CD4-positive, alpha-beta T cell treated with Interleukin-2 at 100 ng/mL for 4 hours (primary cell): ENCODE data around the gene CD164L2.

Source experiments
- DNase-seq: peaks from one replicate; pipeline ENCODE4 v3.0.0-alpha.2; 2020; ENCODE audit warnings: low spot score

The CD164L2 gene

GRCh38 chr1:27405074-27405473 is 21.9 kb upstream of the CD164L2 start:
- DNase-seq = no peak

- no peak for DNase-seq
Measured at GRCh38 chr1:27403931-27404330, 20.8 kb upstream of the CD164L2 start.

- DNase-seq = peak; percentile 31
Measured at GRCh38 chr1:27403065-27403726, 20.1 kb upstream of the CD164L2 start.

- DNase-seq = no peak
Measured at GRCh38 chr1:27402349-27402754, 19.2 kb upstream of the CD164L2 start.

- DNase-seq = no peak
Measured at GRCh38 chr1:27400963-27401341, 17.8 kb upstream of the CD164L2 start.

- DNase-seq = no peak
Measured at GRCh38 chr1:27400082-27400962, 17.2 kb upstream of the CD164L2 start.

- DNase-seq = no peak
Measured at GRCh38 chr1:27399251-27400025, 16.3 kb upstream of the CD164L2 start.

GRCh38 chr1:27398405-27399149 is 15.4 kb upstream of the CD164L2 start:
- no peak for DNase-seq

GRCh38 chr1:27397749-27398148 is 14.6 kb upstream of the CD164L2 start:
- no peak for DNase-seq

GRCh38 chr1:27397110-27397509 is 14.0 kb upstream of the CD164L2 start:
- no peak for DNase-seq

- peak; percentile 83 for DNase-seq
Measured at GRCh38 chr1:27395441-27396195, 12.5 kb upstream of the CD164L2 start.

- no peak for DNase-seq
Measured at GRCh38 chr1:27394925-27395324, 11.8 kb upstream of the CD164L2 start.

- no peak for DNase-seq
Measured at GRCh38 chr1:27394282-27394658, 11.1 kb upstream of the CD164L2 start.

GRCh38 chr1:27393641-27394281 is 10.6 kb upstream of the CD164L2 start:
- DNase-seq = no peak

GRCh38 chr1:27392778-27393635 is 9.9 kb upstream of the CD164L2 start:
- no peak for DNase-seq

- peak; percentile 94 for DNase-seq
Measured at GRCh38 chr1:27392096-27392777, 9.1 kb upstream of the CD164L2 start, which contains the start of gene GPR3. Gene GPR3, plus strand, starts transcription at chr1:27392622. Its CDS starts 1,177 bp downstream, at chr1:27393799.

GRCh38 chr1:27391511-27392095 is 8.5 kb upstream of the CD164L2 start:
- peak; percentile 26 for DNase-seq

- DNase-seq = peak; percentile 83
Measured at GRCh38 chr1:27388337-27389005, 5.3 kb upstream of the CD164L2 start.
